Activated CD4-positive, alpha-beta T cell treated with anti-CD3 and anti-CD28 coated beads, Interleukin-2, amount 50 U/mL, for 24 hours (primary cell): Measurements from ENCODE around the gene PDCD4.

ENCODE experiments used
- DNase-seq, 2 donors: peaks; one replicate each; pipeline ENCODE4 v3.0.0-alpha.2; 2020; ENCODE audit warnings: low read depth in 1 of 2, low spot score in 1 of 2

Gene PDCD4

DNA sequence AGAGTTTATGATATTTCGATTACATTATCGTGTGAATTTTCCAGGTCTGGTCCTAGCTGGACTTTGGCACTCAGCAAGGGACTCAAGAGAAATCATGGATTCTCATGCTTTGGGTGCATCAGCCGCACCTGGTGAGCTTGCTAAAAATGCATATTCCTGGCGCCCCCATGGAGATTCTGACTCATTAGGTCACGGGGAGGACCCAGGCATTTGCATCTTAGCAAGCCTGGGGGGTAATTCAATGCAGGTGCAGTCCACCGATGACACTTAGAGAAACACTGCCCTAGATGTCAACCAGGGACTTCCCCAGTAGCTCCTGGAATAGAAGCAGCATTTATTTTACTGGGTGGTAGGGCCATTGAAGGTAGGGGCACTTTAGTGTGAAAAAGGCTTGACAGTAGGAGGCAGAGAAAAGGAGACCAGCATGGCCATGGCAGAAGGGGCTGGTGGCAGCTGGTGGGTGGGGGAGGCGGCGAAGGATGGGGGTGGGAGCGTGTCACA lies 29.9 kb upstream of the PDCD4 start:
- DNase-seq = no peak

DNA sequence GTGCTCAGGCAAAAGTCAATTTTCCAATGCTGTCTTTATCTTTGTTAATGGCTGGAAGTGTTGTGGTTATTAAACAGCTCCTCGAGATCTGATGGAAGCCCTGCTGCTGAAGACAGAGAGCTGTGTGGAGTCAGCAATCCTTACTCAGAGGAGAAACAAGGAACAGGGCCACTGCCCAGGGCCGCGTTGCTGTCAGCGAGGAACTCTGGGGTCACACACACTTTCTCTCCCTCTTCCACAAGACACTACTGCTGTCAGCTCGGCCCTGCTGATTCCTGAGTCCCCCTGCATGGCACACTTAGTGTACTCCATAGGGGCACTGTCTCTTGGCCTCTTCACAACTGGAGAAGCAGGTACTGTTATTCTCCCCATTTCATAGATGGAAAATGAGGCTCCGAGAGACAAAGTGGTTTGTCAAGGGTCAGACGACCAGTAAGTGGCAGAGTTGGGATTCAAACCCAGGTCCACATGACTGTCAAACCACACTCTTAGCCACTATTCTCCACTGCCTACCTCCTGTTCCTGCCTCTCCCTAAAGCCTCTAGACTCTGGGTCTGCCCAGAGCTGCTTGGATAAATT lies 29.3 kb upstream of the PDCD4 start:
- no peak for DNase-seq

DNA sequence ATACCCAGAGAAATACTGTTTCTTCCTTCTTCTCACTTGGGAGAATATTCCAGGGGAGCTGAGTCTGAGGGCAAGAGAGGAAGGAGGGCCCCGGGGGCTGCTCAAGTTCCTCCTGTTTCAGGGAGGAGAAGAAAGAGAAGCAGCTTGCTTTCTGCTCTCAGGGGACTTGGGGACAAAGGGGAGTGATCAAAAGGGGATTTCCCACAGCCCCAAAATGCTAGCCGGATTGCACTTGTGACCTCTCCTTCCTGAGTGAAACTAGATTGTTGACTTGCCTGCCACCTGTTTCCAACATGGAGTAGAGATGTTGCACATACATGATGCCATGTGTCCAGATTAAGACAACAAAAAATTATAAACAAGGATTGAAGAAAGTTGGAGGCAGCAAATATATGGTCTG lies 28.7 kb upstream of the PDCD4 start:
- DNase-seq = peak in 1 of 2 donors; percentile 39

DNA sequence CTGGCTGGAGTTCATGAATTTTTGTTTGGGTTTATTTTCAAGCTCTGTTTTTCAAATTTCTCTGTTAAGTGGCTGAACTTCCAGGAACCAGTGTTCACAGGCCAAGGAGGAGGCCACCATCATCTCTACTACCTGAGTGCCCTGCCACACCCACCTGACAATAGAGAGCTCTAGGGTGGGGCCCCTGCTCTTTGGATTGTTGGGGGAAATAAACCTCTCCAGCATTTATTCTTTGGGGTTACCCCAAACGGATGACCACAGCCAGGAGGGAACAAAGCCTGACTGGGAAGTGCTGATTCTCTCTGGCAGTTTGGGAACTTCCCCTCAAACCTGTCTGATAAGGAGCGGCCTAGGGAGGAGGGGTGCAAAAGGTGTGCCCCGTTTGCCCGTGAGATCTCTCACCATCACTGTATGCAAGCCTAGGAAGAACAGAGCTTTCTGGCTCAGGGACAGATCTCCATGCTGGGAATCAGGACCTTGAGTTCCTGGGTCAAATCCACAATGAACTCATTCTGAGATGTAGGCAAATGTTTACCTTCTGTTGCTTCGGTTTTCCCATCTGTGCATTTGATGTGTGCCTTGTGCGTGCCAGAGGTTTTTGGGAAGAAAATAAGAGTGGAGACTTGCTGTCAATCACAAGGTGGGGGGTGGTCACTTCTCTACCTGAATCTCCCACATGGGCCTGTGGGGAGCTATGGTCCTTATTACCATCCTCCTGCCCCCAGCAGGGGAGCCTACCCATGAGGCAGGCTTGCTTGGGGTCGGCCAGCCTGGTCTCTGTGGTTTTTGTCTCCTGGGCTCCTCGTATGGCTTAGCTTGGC lies 27.7 kb upstream of the PDCD4 start:
- no peak for DNase-seq

DNA sequence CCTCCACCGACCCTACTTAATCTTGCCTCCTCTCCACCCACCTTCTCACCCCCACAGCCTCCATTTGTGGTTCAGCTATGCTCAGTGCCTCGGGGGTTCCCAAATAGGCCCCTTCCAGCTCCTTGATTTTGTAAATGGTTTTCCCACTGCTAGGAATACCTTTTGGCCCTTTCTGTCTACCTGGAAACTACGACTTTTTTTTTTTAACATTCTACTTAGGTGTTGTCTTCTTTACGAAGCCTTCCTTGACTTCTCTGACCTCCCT lies 27.2 kb upstream of the PDCD4 start:
- DNase-seq = no peak

DNA sequence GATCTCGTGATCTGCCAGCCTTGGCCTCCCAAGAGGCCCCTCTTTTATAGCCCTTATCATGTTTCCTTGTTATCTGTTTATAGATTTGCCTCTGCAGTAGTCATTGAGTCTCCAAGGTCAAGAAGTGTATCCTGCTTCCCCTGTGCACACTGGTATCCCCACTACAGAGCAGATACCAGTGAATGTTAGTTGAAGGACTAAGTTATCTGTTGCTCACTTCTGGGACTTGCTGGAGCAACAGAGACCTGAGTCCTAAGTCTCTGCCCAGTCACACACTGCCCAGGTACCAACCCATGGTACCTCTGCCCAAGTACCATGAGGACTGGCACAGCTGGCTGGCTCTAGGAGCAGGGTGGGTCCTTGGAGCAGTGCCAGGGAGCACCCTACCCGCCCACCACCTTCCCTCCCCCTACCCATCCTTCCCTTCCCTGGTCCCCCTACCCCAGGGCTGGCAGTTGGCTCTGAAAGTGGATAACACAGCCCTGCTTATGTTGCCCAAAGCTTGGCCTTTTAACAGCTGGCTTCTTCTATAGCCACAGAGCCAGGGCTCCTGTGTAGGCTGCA lies 26.5 kb upstream of the PDCD4 start:
- no peak for DNase-seq

DNA sequence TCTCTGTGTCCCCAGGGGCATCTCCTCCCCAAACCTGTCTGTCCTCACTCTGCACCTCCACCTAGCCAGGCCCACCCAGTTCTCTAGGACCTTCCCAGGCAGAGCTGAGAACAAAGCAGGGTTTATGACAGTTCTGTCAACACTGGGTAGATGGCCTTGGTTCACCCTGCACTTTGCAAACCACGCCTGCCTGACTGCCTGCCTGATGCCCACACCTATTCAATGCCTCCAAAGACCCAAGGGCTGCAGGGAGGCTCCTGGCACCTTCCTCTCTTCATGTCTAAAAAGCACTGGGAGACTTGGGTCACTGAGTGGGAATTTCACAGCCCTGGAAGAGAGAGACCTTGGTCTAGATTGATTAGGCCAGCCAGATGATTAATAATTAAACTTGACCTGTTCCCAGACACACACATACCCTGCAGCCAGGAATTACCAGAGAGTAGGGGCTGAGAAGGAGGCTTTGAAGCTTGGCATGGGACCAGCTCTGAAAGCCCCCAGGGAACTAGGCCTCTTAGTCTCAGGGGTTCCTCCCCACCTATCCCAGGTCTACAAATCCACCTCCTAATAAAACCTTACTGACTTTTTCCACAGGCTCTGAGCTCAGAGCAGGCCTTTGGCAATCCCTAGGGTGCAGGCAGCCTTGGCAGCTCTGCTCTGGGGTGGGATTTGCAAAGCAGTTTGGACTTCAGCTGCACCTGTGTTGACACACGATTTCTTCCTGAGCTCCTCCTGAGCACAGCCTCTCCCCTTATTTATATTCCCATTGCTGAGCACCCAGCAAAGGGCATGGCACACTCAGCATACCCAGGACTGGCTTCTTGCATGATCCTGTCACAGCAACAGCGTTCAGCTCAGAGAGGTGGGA lies 25.7 kb upstream of the PDCD4 start:
- DNase-seq = no peak

DNA sequence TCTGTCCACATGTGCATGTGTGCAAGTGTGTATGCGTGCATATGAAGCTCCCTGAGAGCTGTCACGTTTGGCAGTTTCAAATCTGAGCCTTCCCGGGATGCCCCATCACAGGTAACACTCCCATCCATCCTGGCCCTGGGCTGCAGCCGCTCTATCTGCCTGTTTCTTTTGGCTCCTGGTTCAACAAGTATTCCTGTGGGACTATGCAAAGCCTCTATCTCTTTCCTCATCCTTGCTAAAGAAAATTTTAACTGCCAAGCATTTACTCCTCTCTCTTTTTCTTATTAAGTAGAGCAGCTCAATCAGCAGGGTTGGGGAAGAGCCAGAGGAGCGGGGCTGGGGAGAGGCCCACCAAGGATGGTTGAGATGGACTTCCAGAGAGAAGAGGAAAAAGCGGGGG lies 24.4 kb upstream of the PDCD4 start:
- DNase-seq = no peak

DNA sequence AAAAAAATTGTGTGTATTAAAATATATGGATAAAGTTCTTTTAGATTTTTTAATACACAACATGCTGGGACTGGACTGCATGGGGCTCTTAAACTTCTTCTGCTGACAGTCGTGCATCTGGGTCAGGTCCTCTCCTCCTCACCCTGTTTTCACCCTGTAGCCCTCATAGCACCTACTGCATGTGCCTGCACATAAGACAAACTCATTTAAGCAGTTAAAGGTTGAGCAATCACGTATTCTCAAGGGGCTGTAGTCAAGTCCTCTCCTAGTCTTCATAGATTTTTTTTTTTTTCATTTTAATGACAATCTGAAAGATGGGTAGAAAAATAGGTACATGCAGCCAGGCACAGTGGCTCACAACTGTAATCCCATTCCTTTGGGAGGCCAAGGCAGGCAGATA lies 23.6 kb upstream of the PDCD4 start:
- DNase-seq = no peak

DNA sequence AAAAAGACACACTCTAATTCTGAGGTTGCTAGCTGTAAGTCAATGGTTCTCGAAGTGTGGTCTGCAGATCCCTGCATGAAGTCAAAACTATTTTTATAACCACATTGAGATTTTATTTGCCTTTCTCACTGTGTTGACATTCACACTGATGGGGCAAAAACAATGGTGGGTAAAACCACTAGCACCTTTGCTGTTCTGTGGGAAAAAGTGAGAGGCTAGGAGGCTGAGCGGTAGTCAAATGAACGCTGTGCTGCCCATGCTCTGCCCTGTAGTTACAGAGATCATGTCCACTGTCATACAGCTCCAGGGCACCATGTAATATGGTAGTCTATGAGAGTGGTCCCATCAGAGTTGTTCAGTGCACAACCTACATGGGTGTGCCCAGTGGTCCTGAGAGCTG lies 21.6 kb upstream of the PDCD4 start:
- no peak for DNase-seq

DNA sequence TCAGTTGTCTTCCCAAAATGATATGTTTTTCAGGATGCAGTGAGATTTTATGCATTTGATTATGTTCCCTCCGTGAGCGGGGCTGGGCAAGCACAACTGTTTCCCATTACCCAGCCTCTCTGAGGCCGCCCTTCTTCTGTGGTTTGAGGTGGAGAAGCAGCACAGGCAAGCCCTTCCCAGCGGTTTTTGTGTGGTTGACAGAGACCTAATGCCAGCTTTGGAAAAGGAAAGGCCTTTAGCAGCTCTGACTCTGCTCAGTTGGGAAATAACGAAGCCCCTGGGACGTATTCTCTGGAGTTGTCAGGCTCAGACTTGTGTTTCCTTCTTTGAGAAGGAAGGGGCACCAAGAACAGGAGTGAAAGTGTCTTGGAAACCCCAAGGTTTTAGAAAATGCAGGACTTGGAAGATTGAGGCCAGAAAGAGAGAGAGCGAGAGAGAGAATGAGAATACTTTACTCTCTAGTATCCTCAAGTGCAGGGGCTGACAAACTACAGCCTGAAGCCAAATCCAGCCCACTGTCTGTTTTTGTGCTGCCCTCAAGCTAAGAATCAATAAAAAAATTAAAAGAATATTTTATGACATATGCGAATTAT lies 20.6 kb upstream of the PDCD4 start:
- no peak for DNase-seq

DNA sequence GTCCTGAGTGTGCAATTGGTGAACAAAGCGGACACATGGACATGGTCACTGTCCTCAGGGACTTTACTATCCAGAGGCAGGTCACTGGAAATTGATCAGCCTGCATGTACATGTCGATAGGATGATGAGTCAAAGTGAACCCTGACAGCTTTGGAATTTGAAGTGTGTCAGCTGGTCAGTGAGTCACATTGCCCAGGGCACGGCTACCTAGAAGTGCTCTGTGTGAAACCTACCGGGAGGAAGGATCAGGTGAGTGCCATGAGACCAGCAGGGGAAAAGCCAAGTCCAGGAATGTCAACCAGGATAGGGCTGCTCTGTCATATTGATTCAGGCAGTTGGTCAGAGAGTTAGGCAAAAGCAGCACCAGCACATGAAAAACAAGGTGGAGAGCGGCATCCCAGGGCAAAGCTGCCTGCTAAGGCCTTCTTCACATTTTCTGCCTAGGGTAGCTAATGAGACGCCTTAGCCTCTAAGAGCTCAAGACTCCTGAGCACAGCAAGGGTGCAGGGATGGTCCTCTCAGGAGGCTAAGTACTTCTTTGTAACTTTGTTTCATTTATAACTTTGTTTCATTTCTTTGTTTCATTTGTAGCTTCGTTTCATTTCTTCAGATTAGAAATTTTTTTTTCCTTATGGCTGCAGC lies 19.4 kb upstream of the PDCD4 start:
- no peak for DNase-seq

DNA sequence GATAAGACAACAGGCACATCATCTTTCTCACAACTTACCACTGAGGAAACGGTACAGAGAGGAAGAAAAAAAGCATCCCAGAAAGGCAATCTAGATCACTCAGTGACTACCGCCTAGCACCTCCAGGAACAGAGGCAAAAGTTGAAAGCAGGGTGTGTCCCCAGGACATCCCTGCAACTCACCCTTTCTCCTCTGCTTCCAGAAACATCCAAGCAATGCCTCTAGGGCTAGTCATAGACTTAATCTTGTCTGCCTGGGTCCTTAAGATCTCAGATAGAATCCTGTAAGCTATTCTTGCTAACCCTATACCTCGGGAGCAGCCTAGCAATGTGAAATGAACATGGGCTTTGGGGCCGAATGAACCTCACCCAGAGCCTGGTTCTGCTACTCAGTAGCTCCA lies 18.8 kb upstream of the PDCD4 start:
- no peak for DNase-seq

DNA sequence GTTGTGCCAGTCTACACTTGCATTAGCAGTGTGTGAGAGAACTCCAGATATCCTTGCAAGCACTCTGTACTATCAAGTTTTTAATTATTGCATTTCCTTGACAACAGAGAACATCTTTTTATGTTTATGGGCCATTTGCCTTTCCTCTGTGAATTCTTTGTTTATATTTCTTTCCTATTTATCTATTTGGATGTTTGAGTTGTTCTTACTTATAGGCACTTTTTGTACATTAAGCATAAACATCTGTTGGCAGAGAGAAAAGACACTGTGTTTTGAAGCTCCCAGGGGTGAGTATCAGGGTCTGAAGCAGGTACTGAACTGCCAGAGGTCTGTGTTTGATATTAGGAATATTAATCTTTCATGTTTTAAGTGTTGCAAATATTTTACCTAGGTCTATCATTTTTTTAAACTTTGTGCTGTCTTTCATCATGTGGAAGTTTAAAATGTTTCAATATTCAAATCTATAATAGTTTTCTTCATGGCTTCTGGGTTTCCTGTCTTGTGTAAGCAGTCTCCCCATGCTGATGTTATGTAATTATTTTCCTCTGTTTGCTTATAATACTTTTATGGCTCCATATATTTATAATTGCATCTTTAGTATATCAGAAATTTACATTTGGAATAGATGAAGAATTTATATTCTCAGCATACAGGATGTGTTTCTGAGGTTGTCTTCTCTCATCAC lies 17.7 kb upstream of the PDCD4 start:
- DNase-seq = no peak

DNA sequence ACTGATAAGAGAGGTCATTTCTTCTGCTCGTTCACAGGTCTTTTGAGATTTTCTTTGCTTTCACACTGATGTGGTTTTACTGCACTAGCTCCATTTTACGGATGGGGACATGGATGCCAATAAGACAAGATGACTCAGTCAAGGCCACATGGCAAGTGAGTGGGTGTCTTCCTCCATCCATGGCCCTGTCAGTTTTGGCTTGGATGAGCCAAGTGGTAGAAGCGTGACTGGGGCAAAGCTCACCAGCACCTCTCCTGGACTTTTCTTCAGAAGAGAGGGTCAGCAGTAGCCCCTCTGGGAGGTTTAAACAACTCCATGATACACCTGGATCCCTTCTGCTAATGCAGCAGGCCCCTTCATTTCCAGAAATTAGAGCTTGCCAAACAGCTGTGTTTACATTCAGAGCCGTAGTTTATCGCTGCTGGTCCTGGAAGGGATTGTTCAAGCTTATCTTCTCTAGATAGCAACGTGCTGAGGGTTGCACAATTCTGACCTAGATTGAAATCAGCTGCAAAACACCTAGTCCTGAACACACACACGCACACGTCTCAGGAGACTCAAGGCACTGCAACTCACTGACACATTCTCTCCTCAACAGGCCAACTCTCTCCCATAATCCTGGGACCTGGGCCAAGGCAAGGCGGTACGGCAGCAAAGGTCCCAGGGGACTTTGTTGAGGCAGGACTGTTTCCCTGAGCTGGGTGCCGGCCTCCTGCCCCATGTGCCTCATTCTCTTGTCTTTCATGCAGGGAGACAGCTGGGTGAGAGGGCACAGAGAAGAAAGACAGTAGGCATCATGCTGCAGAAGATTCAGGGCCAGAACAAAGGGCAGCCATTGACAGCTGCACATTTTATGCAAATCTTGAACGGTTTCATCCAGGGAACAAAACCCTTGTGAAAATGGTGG lies 14.2 kb upstream of the PDCD4 start:
- no peak for DNase-seq

DNA sequence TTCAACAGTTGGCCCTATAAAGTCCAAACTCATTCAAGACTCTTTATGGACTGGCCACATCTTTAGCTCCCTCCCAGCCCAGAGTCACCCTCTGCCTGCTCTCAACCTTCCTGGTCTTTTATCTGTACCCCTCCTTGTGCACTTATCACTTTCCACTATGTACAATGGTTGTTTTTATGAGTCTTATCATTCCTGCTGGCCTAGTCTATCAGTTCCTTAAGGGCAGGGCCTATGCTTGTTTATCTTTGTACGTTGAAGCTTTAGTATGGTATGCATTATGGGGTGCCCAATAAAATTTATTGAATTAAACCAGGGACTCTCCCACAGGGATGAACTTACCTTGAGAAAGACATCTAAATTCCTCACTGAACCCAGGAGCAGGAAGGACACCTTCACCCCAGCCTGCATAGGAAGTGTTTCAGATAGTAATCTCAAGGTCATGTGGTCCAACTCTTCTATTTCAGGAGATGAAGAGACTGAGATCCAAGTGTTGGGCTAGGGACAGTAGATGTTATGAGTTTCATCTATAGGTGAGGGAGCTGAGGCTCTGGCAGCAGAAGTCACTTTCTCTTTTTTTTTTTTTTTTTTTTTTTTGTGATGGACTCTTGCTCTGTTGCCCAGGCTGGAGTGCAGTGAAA lies 13.3 kb upstream of the PDCD4 start:
- no peak for DNase-seq

DNA sequence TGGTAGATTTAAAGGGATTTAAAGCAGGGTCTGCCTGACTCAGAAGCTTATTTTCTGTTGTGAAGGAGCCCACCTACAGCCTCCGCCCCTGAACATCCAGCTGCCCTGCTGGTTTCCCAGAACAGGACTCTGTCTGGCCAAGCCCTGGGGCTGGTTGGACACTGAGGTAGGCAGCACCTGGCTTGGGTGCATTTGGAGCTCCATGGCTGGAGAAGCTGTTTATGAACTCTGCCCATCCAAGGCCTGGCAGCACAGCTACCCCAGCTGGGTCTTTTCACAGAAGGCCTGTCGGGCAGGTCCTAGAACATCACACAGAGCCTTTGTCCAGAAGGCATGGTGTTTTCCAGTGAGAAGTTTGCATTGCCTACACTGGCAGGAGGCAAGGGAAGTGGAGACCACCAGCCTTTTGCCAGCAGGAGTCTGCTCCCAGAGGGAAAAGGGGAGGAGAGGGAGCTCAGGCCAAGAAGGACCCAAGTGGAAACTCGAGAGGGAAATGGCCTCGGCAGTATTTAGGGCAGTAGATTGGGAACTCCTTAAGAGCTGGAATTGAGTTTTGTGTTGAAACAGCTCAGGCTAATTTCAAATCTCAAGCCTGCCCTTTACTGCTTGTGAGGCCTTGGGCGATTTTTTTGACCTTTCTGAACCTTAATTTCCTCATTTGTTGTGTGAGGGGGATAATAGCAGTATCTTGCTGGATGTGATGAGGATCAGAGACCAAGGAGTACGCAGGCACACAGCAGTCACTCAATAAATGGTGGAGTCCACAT lies 12.3 kb upstream of the PDCD4 start:
- no peak for DNase-seq

DNA sequence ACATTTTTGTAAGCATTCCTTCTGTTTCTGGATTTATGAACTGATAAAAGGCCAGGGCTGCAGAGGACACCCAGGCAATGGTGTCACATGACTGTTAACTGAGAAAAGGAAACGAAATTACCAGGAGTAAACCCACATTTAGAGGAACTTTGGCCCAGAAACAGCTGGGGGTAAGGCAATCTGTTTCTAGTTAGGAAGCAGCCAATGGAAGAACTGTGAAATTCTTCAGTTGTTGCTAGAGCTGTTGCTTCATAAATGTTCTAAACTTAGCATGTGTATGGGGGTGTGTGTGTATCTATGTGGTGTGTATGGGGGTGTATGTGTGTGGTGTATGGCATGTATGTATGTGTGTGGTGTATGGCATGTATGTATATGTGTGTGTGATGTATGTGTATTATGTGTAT lies 11.8 kb upstream of the PDCD4 start:
- no peak for DNase-seq
